NCI-H2227 (cell line): ENCODE measurements around the gene JAKMIP1.

Experiments used
- DNase-seq: peaks from one replicate; lab custom pipeline; 2025; ENCODE audit not compliant: unreplicated experiment; lab: John Stamatoyannopoulos, UW

Gene JAKMIP1

DNA sequence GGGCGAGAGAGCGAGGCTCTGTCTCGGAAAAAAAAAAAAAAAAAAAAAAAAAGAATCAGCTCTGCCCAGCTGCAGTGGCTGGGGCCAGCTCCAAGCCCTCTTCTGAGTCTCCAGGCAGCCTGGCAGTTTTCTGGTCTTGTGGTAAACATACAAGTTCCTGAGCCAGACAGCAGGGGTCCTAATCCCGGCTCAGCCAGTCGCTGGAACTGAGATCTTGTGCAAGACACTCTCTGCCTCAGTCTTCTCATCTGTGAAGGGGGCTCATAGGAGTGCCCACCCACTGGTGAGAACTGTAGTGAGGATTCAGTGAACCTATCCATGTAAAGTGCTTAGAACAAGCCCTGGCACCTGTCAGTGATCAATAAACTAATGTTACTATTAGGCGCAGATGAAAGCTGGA lies 223.9 kb downstream of the JAKMIP1 start:
- no peak for DNase-seq
